NCI-H748 treated with DMSO at 0.1 percent for 48 hours (cell line): ENCODE results near the gene RPGRIP1L.
"Not testable (repeated sequence)": the region's sequence is repeated elsewhere in the genome, so short reads cannot be mapped to it uniquely, and the experiment has no call there.

Experiments used
- DNase-seq: peaks from one replicate; lab custom pipeline; 2025; lab: John Stamatoyannopoulos, UW

RPGRIP1L gene

GRCh38 chr16:53712065-53712464, 8.4 kb upstream of the RPGRIP1L start:
- no peak for DNase-seq

- no peak for DNase-seq
Observed at GRCh38 chr16:53711390-53711789, 7.7 kb upstream of the RPGRIP1L start.

GRCh38 chr16:53708490-53708889, 4.8 kb upstream of the RPGRIP1L start:
- DNase-seq: no peak

- no peak for DNase-seq
Observed at GRCh38 chr16:53707671-53708070, 4.0 kb upstream of the RPGRIP1L start.

GRCh38 chr16:53704445-53704813, 770 bp upstream of the RPGRIP1L start:
- no peak for DNase-seq

- DNase-seq: not testable (repeated sequence)
Observed at GRCh38 chr16:53698271-53698670, 5.4 kb downstream of the RPGRIP1L start.

- no peak for DNase-seq
Observed at GRCh38 chr16:53695070-53695469, 8.6 kb downstream of the RPGRIP1L start.

- DNase-seq: no peak
Observed at GRCh38 chr16:53693320-53693719, 10.3 kb downstream of the RPGRIP1L start.

GRCh38 chr16:53692146-53692545, 11.5 kb downstream of the RPGRIP1L start:
- no peak for DNase-seq

- DNase-seq: no peak
Observed at GRCh38 chr16:53690771-53691170, 12.9 kb downstream of the RPGRIP1L start.

GRCh38 chr16:53689636-53690035, 14.0 kb downstream of the RPGRIP1L start:
- no peak for DNase-seq

GRCh38 chr16:53686710-53687109, 16.9 kb downstream of the RPGRIP1L start:
- DNase-seq: no peak

- DNase-seq: not testable (repeated sequence)
Observed at GRCh38 chr16:53685334-53685733, 18.3 kb downstream of the RPGRIP1L start.

GRCh38 chr16:53681354-53681753, 22.3 kb downstream of the RPGRIP1L start:
- DNase-seq: no peak

- no peak for DNase-seq
Observed at GRCh38 chr16:53680756-53681155, 22.9 kb downstream of the RPGRIP1L start.

GRCh38 chr16:53678756-53679343, 24.8 kb downstream of the RPGRIP1L start:
- DNase-seq: no peak

- DNase-seq: no peak
Observed at GRCh38 chr16:53678155-53678554, 25.5 kb downstream of the RPGRIP1L start.

- no peak for DNase-seq
Observed at GRCh38 chr16:53673189-53673588, 30.5 kb downstream of the RPGRIP1L start.

- no peak for DNase-seq
Observed at GRCh38 chr16:53672461-53672860, 31.2 kb downstream of the RPGRIP1L start.

- no peak for DNase-seq
Observed at GRCh38 chr16:53668869-53669268, 34.8 kb downstream of the RPGRIP1L start.

GRCh38 chr16:53666786-53667415, 36.8 kb downstream of the RPGRIP1L start:
- no peak for DNase-seq

- no peak for DNase-seq
Observed at GRCh38 chr16:53664724-53665345, 38.8 kb downstream of the RPGRIP1L start.

GRCh38 chr16:53662072-53662471, 41.6 kb downstream of the RPGRIP1L start:
- no peak for DNase-seq

- no peak for DNase-seq
Observed at GRCh38 chr16:53654946-53655345, 48.7 kb downstream of the RPGRIP1L start.
